Stomach (tissue), 4 donors: ENCODE data around the gene STYXL2.

Source experiments
- CTCF ChIP-seq, 7 experiments: fragments of 450-650 bp in 4 of 7; fragments of 200-600 bp in 3 of 7; sonication (generic) in 3 of 7; IDR thresholded peaks; one replicate each; pipeline ENCODE4 v1.5.1; 2016 to 2019; ENCODE audit warnings: antibody characterized with exemption in 7 of 7, control low read depth in 2 of 7, mild to moderate bottlenecking in 1 of 7
- EP300 ChIP-seq: sonication (generic); formaldehyde crosslinking; IDR thresholded peaks from one replicate; pipeline ENCODE4 v1.6.1; 2017; ENCODE audit warnings: antibody characterized with exemption
- POLR2A ChIP-seq, 4 donors: fragments of 450-650 bp; IDR thresholded peaks; one replicate each; pipeline ENCODE4 v1.6.1; 2016; ENCODE audit warnings: antibody characterized with exemption in 4 of 4, control low read depth in 2 of 4, mild to moderate bottlenecking in 1 of 4, moderate library complexity in 1 of 4
- POLR2AphosphoS5 ChIP-seq, 3 donors: sonication (generic); formaldehyde crosslinking; IDR thresholded peaks; one replicate each; pipeline ENCODE4 v1.6.1; 2016; ENCODE audit warnings: antibody characterized with exemption in 3 of 3

- TF ChIP-seq EP300 (no peak), POLR2A (IDR thresholded peaks at IDR 0.05) (no peak), CTCF (IDR thresholded peaks at IDR 0.05) (no peak), POLR2AphosphoS5 (IDR thresholded peaks at IDR 0.05) (no peak)
Measured at GRCh38 chr1:167126317-167126716, 32.4 kb downstream of the STYXL2 start.
